Breast epithelium (tissue), 4 donors: ENCODE measurements around the gene DUSP9. TPM values are rescaled to one million over a fixed set of nuclear protein-coding genes. Genes with fewer than 3 reads are reported as not detected.

ENCODE experiments used
- DNase-seq, 2 donors: peaks; one replicate each; pipeline ENCODE4 v3.0.0-alpha.2; 2019; ENCODE audit warnings: low spot score in 2 of 2
- H3K27ac ChIP-seq, 2 donors: fragments of 200-600 bp; sonication (generic) in 1 of 2; one replicate each; pipeline ENCODE4 v1.5.1; 2016 to 2019; ENCODE audit warnings: mild to moderate bottlenecking in 1 of 2
- H3K27me3 ChIP-seq, 2 donors: fragments of 200-600 bp; sonication (generic) in 1 of 2; one replicate each; pipeline versions ENCODE4 v1.5.1 to v1.6.0; 2017 to 2019; ENCODE audit warnings: control low read depth in 1 of 2, mild to moderate bottlenecking in 1 of 2
- H3K36me3 ChIP-seq: fragments of 200-600 bp; one replicate; pipeline ENCODE4 v1.5.1; 2019
- H3K4me1 ChIP-seq, 2 donors: fragments of 200-600 bp; sonication (generic); one replicate each; pipeline ENCODE4 v1.5.1; 2016 to 2019; ENCODE audit warnings: control low read depth in 1 of 2
- H3K4me3 ChIP-seq, 3 donors: fragments of 200-600 bp; sonication (generic); 1 replicate in 2 of 3; 2 replicates in 1 of 3; pipeline ENCODE4 v1.5.1; 2016 to 2019; ENCODE audit warnings: mild to moderate bottlenecking in 3 of 3, moderate library complexity in 2 of 3
- H3K9me3 ChIP-seq, 2 donors: fragments of 200-600 bp; sonication (generic) in 1 of 2; one replicate each; pipeline ENCODE4 v1.5.1; 2016 to 2019; ENCODE audit warnings: control low read depth in 1 of 2
- POLR2A ChIP-seq: fragments of 450-650 bp; IDR thresholded peaks from one replicate; pipeline ENCODE4 v1.6.1; 2016; ENCODE audit warnings: antibody characterized with exemption, mild to moderate bottlenecking, moderate library complexity
- POLR2AphosphoS5 ChIP-seq, 3 donors: sonication (generic); formaldehyde crosslinking; IDR thresholded peaks; one replicate each; pipeline ENCODE4 v1.6.1; 2017; ENCODE audit warnings: antibody characterized with exemption in 3 of 3
- intact Hi-C: fragments of 100-400 bp; cut with DNase I; formaldehyde crosslinking; loops from one replicate; pipeline ENCODE4 v1.15.1; 2023; ENCODE audit warnings: low total_unique reads
- total RNA-seq, 3 donors: library from RNA; depleted of rRNA; stranded (reverse); fragments of >200 nt; gene quantifications; one replicate each; pipeline ENCODE4 v1.1.0, GENCODE V29; 2016
- TF ChIP-seq, protein P1 (sequence below), 3 donors: fragments of 450-650 bp; IDR thresholded peaks; one replicate each; pipeline ENCODE4 v1.5.1; 2016 to 2017; ENCODE audit warnings: antibody characterized with exemption in 3 of 3, mild to moderate bottlenecking in 3 of 3, moderate library complexity in 3 of 3

Gene DUSP9
- total RNA-seq, 3 donors from 2014 or later, result 0.33 to 0.73 TPM; not detected in 1

DNA sequence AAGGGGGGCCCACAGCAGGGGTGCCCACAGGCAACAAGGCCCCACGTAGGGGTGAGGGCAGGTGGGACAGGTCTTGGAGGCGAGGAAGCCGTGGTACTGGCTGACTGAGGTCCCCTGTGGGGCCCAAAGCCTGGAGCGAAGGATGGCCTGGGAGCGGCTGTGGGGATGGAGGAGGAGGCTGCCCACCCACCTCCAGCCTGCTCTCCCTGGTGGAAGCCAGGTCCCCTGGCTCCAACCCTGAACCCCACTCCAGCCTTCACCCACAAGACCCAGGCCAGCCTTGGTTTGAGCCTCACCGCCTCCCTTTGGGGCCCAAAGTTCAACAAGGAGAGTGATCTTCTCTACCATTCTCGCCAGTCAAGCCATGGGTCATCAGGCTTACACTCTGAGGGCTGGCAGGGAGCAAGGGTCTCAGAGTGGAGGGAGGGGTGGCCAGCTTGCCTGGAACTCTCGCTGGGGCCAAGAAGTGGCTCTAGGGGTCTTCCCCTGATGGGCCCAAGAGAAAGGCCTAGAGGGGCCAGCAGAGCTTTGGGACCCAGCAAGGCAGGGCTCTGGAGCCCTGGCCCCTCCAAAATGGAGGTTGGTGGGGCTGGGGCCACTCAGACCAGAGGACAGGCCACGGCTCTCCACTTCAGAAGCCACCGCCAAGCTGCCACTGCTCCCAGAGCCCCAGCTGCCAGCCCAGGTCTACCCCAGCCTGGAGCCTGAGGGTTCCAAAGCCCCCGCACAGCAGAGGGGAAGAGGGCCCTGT lies 21.6 kb downstream of the DUSP9 start:
- H3K27ac ChIP-seq, result no peak overlapping the region
- TF ChIP-seq POLR2A (no peak), POLR2AphosphoS5 (IDR thresholded peaks at IDR 0.05) (no peak)
- TF ChIP-seq, protein P1, sequence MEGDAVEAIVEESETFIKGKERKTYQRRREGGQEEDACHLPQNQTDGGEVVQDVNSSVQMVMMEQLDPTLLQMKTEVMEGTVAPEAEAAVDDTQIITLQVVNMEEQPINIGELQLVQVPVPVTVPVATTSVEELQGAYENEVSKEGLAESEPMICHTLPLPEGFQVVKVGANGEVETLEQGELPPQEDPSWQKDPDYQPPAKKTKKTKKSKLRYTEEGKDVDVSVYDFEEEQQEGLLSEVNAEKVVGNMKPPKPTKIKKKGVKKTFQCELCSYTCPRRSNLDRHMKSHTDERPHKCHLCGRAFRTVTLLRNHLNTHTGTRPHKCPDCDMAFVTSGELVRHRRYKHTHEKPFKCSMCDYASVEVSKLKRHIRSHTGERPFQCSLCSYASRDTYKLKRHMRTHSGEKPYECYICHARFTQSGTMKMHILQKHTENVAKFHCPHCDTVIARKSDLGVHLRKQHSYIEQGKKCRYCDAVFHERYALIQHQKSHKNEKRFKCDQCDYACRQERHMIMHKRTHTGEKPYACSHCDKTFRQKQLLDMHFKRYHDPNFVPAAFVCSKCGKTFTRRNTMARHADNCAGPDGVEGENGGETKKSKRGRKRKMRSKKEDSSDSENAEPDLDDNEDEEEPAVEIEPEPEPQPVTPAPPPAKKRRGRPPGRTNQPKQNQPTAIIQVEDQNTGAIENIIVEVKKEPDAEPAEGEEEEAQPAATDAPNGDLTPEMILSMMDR (IDR thresholded peaks at IDR 0.05), result no peak
- peaks cover 0 to 64% of the 10 kb centered on the region in 2 donors for H3K27me3 ChIP-seq
- H3K4me1 ChIP-seq, result no peaks in the 10 kb centered on the region
- DNase-seq, result no peak
- H3K4me3 ChIP-seq, result no peak overlapping the region
- H3K9me3 ChIP-seq, result peaks cover 0 to 13% of the 10 kb centered on the region in 2 donors
- intact Hi-C loops, result no loop called here
- H3K36me3 ChIP-seq, result no peaks in the 10 kb centered on the region

DNA sequence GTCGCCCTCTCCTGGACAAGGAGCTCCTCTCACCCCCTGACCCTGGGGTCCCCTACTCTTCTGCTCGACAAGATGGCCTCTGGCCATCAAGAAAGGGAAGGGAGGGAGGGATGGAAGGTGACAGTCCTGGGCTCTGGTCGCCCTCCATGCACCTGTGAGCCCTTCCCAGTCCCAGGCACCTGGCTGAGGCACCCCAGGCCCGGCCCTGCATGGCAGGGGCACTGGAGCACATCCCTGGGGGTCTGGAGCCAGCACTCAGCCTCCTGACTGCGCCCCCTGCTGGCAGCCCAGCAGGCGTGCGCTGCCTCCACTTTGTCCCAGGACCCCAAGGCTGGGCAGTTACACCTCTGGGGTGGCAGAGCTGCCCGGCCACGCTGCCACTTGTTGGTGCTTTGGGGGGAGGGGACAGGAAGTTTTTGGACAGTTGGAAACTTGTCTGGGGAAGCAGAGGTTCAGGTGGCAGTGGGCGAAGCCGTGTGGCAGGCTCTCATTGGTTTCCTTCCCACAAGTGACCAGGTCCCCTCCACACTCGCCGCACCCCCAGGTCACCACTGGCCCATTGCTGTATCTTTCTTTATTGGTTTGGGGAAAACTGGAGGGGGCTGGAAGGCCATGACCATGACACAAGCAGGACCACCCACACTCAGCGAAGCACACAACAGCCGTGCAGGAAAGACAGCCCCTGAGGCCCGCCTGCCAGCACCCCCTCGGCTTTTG lies 22.3 kb downstream of the DUSP9 start:
- intact Hi-C loops, result no loop called here
- H3K27ac ChIP-seq, result no peak overlapping the region

DNA sequence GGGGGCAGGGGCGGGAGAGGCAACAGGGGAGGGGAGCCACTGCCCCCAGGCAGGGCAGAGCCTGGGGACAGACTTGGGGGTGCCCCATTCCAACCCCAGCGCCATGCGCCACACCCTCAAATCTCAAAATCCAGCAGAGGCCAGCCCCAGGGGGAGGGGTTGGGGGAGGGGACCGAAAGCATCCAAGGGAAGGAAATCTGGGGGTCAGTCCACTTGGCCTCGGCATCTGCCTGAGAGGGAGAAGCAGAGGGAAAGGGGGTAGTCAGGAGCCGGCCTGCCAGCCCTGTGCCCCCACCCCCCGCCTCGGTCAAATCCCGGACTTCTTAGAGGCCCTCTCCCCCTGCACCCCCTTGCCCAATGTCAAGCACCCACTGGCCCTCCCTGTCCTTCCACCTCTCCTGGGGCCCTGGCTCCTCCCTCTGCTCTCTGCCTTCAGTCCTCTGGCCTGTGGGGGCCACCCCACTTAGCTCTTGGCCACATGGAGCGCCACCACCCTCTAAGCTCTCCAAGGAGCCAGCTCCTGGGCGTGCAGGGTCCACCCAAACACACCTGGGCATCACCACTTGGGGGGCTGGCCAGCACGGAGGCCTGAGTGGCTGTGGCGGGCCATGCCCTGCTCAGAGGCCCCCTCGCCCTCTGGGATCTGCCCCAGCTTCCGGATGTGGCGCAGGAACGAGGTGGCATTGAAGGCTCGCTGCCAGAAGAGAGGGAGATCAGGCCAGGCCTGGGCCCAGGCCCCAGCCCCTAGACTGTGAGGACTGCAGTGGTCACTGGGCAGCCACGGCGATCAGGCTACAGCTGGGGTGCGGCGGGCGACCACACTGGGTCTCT lies 23.1 kb downstream of the DUSP9 start:
- H3K9me3 ChIP-seq, result peaks cover 0 to 4% of the 10 kb centered on the region in 2 donors
- H3K27me3 ChIP-seq, result peaks cover 0 to 71% of the 10 kb centered on the region in 2 donors
- TF ChIP-seq POLR2AphosphoS5 (IDR thresholded peaks at IDR 0.05) (no peak), POLR2A (no peak)
- TF ChIP-seq, protein P1 (IDR thresholded peaks at IDR 0.05), result no peak
- peak in 1 of 2 donors; percentile 17 for DNase-seq
- H3K27ac ChIP-seq, result no peak overlapping the region
- no peak overlapping the region for H3K4me3 ChIP-seq
- intact Hi-C loops, result no loop called here
- H3K4me1 ChIP-seq, result no peaks in the 10 kb centered on the region
- no peaks in the 10 kb centered on the region for H3K36me3 ChIP-seq

More for the DNA sequence above, 22.3 kb downstream of the DUSP9 start:
- Histone ChIP-seq H3K36me3 (no peaks in the 10 kb centered on the region), H3K4me3 (no peak overlapping the region), H3K27me3 (peaks cover 0 to 63% of the 10 kb centered on the region in 2 donors), H3K9me3 (peaks cover 0 to 10% of the 10 kb centered on the region in 2 donors), H3K4me1 (no peaks in the 10 kb centered on the region)
- TF ChIP-seq, protein P1 (IDR thresholded peaks at IDR 0.05), result peak; percentile 18 to 41 (median 35)
- no peak for TF ChIP-seq POLR2A
- TF ChIP-seq POLR2AphosphoS5 (IDR thresholded peaks at IDR 0.05), result no peak
- DNase-seq, result peak in 1 of 2 donors; percentile 28

DNA sequence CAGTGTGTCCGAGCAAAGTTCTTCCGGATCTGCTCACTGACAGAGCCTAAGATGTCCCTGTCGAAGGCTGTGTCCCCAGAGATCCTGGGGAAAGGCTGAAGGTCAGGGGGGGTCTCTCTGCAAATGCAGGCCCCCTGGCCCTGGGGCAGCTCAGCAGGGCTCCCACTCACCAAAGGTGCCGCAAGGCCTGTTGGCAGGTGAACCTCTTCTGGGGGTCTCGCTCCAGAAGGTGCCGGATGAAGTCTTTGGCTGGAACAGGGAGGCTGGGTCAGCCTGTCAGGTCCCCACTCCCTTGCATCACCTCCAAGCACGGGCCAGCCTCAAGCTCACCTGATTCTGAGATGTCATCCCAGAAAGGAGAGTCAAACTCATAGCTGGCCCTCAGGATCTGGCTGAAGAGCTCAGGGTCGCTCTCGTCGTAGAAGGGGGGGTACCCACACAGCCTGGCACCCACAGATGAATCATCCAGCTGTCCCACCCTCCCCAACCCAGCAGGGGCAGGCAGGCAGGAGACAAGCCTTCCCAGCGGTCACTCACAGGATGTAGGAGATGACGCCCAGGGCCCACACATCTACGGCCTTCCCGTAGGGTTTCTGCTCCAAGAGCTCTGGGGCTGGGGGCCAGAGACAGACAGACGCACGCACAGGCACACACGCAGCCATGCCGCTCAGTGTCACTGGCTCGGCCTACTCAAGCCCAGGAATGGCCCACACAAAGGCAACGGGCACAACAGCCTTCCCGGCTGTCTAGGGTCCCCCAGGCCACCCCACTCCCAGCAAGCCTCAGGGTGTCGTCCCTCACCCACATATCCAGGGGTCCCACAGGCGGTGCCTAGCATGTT lies 24.0 kb downstream of the DUSP9 start:
- intact Hi-C loops, result no loop called here
- no peak overlapping the region for H3K27ac ChIP-seq
- TF ChIP-seq, protein P1 (IDR thresholded peaks at IDR 0.05), result no peak
- TF ChIP-seq POLR2AphosphoS5 (IDR thresholded peaks at IDR 0.05) (no peak), POLR2A (no peak)
- no peaks in the 10 kb centered on the region for H3K9me3 ChIP-seq
- H3K4me3 ChIP-seq, result no peak overlapping the region
- H3K4me1 ChIP-seq, result no peaks in the 10 kb centered on the region
- DNase-seq, result peak in 1 of 2 donors; percentile 20
- H3K36me3 ChIP-seq, result no peaks in the 10 kb centered on the region
- peaks cover 0 to 77% of the 10 kb centered on the region in 2 donors for H3K27me3 ChIP-seq
